Measurements from ENCODE around the gene PPM1J.

DNA sequence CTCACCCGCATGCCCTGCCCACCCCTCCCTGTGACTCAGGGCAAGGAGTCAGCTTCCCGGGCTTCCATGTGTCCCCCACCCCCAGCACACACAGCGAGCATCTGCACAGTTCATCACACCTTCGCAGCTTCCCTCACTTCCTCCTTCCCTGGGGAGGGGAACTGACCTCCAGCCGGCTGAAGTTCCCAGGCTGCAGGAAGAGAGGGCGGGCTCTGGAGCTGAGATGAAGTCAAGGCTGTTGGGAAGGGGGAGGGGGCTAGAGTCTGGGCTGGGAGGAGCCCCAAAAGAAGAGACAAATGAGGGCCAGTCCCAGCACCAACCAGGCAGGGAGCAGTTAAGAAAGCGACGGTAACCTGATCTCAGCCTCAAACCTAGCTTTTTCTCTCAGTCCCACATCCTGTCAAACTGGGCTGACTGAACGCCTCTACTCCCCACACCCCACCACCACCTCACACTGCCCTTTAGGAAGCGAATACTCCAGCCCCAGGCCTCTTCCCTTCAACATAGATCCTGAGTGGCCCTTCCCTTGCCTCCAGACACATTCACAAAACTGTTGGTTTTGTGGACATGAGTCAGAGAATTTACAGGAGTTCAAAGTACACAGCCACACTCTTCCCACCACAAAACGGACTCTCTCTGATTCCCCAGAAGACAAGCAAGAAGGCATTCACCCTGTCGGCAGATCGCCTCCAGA lies 10.1 kb downstream of the PPM1J start:
- no peak for TF ChIP-seq CTCF (conservative IDR thresholded peaks at IDR 0.05)
- TF ChIP-seq ZFX (IDR thresholded peaks at IDR 0.05), result no peak
